Mucosa of descending colon (tissue), 3 donors: ENCODE measurements around the gene LRBA. TPM values are rescaled to one million over a fixed set of nuclear protein-coding genes. Genes with fewer than 3 reads are reported as not detected.

ENCODE experiments used
- ATAC-seq: fragments of 200-7000 bp; cut with Tn5 transposase; one replicate; pipeline ENCODE4 v1.9.1; 2020; ENCODE audit warnings: mild to moderate bottlenecking, moderate library complexity
- DNase-seq, 3 donors: peaks; one replicate each; pipeline ENCODE4 v3.0.0-alpha.2; 2020
- H3K36me3 ChIP-seq: fragments of 200-600 bp; one replicate; pipeline ENCODE4 v1.8.0; 2021; ENCODE audit warnings: low read depth, mild to moderate bottlenecking
- H3K4me1 ChIP-seq: fragments of 200-600 bp; one replicate; pipeline ENCODE4 v1.8.0; 2021; ENCODE audit warnings: low read depth, mild to moderate bottlenecking
- H3K4me3 ChIP-seq: fragments of 200-600 bp; one replicate; pipeline ENCODE4 v1.8.0; 2021; ENCODE audit warnings: mild to moderate bottlenecking
- H3K9me3 ChIP-seq: fragments of 200-600 bp; one replicate; pipeline ENCODE4 v1.8.0; 2021; ENCODE audit warnings: mild to moderate bottlenecking
- CTCF ChIP-seq: fragments of 200-600 bp; IDR thresholded peaks from one replicate; pipeline ENCODE4 v1.8.0; 2022; ENCODE audit warnings: antibody characterized with exemption, mild to moderate bottlenecking
- intact Hi-C, 2 donors: fragments of 100-400 bp; cut with DNase I in 1 of 2; cut with micrococcal nuclease in 1 of 2; formaldehyde crosslinking; loops; one replicate each; pipeline versions ENCODE4 v1.11.0 to v1.11.1; 2022; cut with DNase I, micrococcal nuclease
- total RNA-seq, 3 donors: library from RNA; stranded (reverse); fragmentation: NEBNext Ultra II Directional in 2 of 3; extraction: Animal tissue kit (Norgen Biotek cat#: 25700) in 2 of 3; gene quantifications; one replicate each; pipeline versions ENCODE4 v1.2.1 to v1.2.4, GENCODE V29; 2021 to 2023
- donor health status: DM: no; HTN: no; CAD: no; lungs with moderate emphysema.
- donor health status: DM: no; HTN: no; CAD: no.
- donor health status: DM: no; HTN: yes; CAD: no.

LRBA gene
- total RNA-seq, 3 donors from 2014 or later: 69.8 to 98.4 (median 76.2) TPM

GRCh38 chr4:150236626-150237025, 778.5 kb downstream of the LRBA start:
- no peak overlapping the region for H3K4me3 ChIP-seq
- DNase-seq (no peak), ATAC-seq (no peak)
- no peaks in the 10 kb centered on the region for H3K9me3 ChIP-seq
- intact Hi-C loops: no loop called here
- no peaks in the 10 kb centered on the region for H3K36me3 ChIP-seq
- H3K4me1 ChIP-seq: no peaks in the 10 kb centered on the region
- no peak for TF ChIP-seq CTCF

GRCh38 chr4:150235808-150236271, 779.2 kb downstream of the LRBA start:
- no peak for TF ChIP-seq CTCF
- no peak for ATAC-seq
- intact Hi-C loops: no loop called here
- Histone ChIP-seq H3K4me3 (no peak overlapping the region), H3K36me3 (no peaks in the 10 kb centered on the region), H3K4me1 (no peaks in the 10 kb centered on the region), H3K9me3 (no peaks in the 10 kb centered on the region)
- no peak for DNase-seq

- H3K36me3 ChIP-seq: no peaks in the 10 kb centered on the region
- no peaks in the 10 kb centered on the region for H3K9me3 ChIP-seq
- intact Hi-C loops: no loop called here
- ATAC-seq (no peak), DNase-seq (no peak)
- no peak for TF ChIP-seq CTCF
- no peaks in the 10 kb centered on the region for H3K4me1 ChIP-seq
- no peak overlapping the region for H3K4me3 ChIP-seq
These were observed 779.8 kb downstream of the LRBA start for GRCh38 chr4:150235317-150235716.

GRCh38 chr4:150234246-150234645, 780.8 kb downstream of the LRBA start:
- Histone ChIP-seq H3K36me3 (no peaks in the 10 kb centered on the region), H3K9me3 (no peaks in the 10 kb centered on the region), H3K4me3 (no peak overlapping the region), H3K4me1 (no peaks in the 10 kb centered on the region)
- no peak for TF ChIP-seq CTCF
- DNase-seq (no peak), ATAC-seq (no peak)
- intact Hi-C loops: no loop called here

- TF ChIP-seq CTCF: no peak
- no peaks in the 10 kb centered on the region for H3K36me3 ChIP-seq
- no peak for ATAC-seq
- intact Hi-C loops: no loop called here
- no peak for DNase-seq
- H3K4me3 ChIP-seq: no peak overlapping the region
- no peaks in the 10 kb centered on the region for H3K9me3 ChIP-seq
- H3K4me1 ChIP-seq: no peaks in the 10 kb centered on the region
These were observed 783.1 kb downstream of the LRBA start for GRCh38 chr4:150232029-150232428.
